HFF-Myc (cell line): ENCODE measurements around the gene MYO3B.
"Not testable (repeated sequence)": the region's sequence is repeated elsewhere in the genome, so short reads cannot be mapped to it uniquely, and the experiment has no call there.

Source experiments
- DNase-seq: peaks from one replicate; pipeline ENCODE4 v3.0.0-alpha.2; 2011; ENCODE audit warnings: low read depth; ENCODE audit errors: extremely low read depth
- H3K4me3 ChIP-seq: replicated peaks from 2 replicates; pipeline ENCODE4 v1.5.1; 2011; ENCODE audit warnings: low read depth, mild to moderate bottlenecking, control low read depth, low read length
- CTCF ChIP-seq: IDR thresholded peaks from 2 replicates; pipeline ENCODE4 v1.5.1; 2012; ENCODE audit warnings: mild to moderate bottlenecking, low read depth, low read length, control low read depth; ENCODE audit errors: missing control alignments

MYO3B gene

GRCh38 chr2:170468557-170468956, 290.6 kb downstream of the MYO3B start:
- DNase-seq, result no peak
- TF ChIP-seq CTCF, result no peak
- H3K4me3 ChIP-seq, result no peak overlapping the region

- DNase-seq, result not testable (repeated sequence)
These were observed 294.6 kb downstream of the MYO3B start for GRCh38 chr2:170472498-170472897.

GRCh38 chr2:170475878-170476277, 297.9 kb downstream of the MYO3B start:
- no peak for TF ChIP-seq CTCF
- H3K4me3 ChIP-seq, result no peak overlapping the region
- DNase-seq, result no peak

More at GRCh38 chr2:170472498-170472897, 294.6 kb downstream of the MYO3B start:
- H3K4me3 ChIP-seq, result not testable (repeated sequence)

- no peak for TF ChIP-seq CTCF
- no peak overlapping the region for H3K4me3 ChIP-seq
- DNase-seq, result no peak
These were observed 299.7 kb downstream of the MYO3B start for GRCh38 chr2:170477630-170478029.

- TF ChIP-seq CTCF, result no peak
- H3K4me3 ChIP-seq, result no peak overlapping the region
- no peak for DNase-seq
These were observed 303.3 kb downstream of the MYO3B start for GRCh38 chr2:170481201-170481600.

- H3K4me3 ChIP-seq, result no peak overlapping the region
- TF ChIP-seq CTCF, result no peak
- DNase-seq, result no peak
These were observed 306.6 kb downstream of the MYO3B start for GRCh38 chr2:170484552-170484951.

GRCh38 chr2:170485254-170486026, 307.5 kb downstream of the MYO3B start:
- DNase-seq, result no peak
- no peak for TF ChIP-seq CTCF
- no peak overlapping the region for H3K4me3 ChIP-seq
